ENCODE measurements around the gene COL6A1.

The COL6A1 gene, protein sequence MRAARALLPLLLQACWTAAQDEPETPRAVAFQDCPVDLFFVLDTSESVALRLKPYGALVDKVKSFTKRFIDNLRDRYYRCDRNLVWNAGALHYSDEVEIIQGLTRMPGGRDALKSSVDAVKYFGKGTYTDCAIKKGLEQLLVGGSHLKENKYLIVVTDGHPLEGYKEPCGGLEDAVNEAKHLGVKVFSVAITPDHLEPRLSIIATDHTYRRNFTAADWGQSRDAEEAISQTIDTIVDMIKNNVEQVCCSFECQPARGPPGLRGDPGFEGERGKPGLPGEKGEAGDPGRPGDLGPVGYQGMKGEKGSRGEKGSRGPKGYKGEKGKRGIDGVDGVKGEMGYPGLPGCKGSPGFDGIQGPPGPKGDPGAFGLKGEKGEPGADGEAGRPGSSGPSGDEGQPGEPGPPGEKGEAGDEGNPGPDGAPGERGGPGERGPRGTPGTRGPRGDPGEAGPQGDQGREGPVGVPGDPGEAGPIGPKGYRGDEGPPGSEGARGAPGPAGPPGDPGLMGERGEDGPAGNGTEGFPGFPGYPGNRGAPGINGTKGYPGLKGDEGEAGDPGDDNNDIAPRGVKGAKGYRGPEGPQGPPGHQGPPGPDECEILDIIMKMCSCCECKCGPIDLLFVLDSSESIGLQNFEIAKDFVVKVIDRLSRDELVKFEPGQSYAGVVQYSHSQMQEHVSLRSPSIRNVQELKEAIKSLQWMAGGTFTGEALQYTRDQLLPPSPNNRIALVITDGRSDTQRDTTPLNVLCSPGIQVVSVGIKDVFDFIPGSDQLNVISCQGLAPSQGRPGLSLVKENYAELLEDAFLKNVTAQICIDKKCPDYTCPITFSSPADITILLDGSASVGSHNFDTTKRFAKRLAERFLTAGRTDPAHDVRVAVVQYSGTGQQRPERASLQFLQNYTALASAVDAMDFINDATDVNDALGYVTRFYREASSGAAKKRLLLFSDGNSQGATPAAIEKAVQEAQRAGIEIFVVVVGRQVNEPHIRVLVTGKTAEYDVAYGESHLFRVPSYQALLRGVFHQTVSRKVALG

DNA sequence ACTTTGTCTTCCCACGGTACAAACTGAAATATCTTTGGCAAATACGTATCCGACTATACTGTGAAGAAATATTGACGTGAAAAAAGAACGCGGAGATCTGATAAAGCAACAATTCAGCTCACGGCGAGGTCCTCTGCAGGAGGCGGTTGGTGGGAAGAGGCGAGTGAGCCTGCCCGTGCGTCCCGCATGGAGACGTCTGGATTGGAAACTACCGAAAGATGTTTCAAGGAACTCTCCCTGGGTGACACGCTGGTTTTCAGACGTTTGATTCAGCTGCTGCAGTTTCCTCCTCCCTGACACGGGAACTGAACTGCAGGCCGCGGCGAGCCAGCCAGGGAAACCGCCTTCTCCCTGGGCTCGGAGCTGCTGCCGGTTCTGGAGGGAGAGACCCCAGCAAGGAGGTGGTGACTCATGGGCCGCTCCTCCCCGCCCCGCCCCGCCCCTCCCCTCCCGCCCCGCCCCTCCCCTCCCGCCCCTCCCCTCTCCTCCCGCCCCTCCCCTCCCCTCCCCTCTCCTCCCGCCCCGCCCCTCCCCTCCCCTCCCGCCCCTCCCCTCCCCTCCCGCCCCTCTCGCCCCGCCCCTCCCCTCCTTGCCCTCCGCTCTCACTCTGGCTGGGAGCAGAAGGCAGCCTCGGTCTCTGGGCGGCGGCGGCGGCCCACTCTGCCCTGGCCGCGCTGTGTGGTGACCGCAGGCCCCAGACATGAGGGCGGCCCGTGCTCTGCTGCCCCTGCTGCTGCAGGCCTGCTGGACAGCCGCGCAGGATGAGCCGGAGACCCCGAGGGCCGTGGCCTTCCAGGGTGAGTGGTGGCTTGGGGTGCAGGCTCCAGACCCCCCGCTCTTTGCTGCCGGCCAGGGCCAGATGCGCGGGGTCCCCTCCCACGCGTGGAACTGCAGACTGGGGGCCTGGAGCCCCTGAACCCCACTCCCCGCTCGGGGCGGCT, at the start of gene COL6A1:
COL6A1 (plus strand) TSS at position 620 of the 941 bp plus-strand sequence; CDS start at position 701, 81 bp downstream.
- TF ChIP-seq, protein P1, sequence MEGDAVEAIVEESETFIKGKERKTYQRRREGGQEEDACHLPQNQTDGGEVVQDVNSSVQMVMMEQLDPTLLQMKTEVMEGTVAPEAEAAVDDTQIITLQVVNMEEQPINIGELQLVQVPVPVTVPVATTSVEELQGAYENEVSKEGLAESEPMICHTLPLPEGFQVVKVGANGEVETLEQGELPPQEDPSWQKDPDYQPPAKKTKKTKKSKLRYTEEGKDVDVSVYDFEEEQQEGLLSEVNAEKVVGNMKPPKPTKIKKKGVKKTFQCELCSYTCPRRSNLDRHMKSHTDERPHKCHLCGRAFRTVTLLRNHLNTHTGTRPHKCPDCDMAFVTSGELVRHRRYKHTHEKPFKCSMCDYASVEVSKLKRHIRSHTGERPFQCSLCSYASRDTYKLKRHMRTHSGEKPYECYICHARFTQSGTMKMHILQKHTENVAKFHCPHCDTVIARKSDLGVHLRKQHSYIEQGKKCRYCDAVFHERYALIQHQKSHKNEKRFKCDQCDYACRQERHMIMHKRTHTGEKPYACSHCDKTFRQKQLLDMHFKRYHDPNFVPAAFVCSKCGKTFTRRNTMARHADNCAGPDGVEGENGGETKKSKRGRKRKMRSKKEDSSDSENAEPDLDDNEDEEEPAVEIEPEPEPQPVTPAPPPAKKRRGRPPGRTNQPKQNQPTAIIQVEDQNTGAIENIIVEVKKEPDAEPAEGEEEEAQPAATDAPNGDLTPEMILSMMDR (IDR thresholded peaks at IDR 0.05; ENCODE audit: low read depth, low read length, missing control alignments), result no peak
- peak; percentile 81 for DNase-seq
- H3K27ac ChIP-seq, result peak within 1 kb of the TSS; percentile 80
- in situ Hi-C loops (cut with HindIII; ENCODE audit: low pct_ligation_motif_present, low sequenced_read_pairs), result no loop called here
- H3K4me3 ChIP-seq (ENCODE audit: low read depth, low read length), result peak within 1 kb of the TSS; percentile 99
- H3K36me3 ChIP-seq (replicated peaks), result peaks cover 25% of the 10 kb centered on the region
- no peaks in the 10 kb centered on the region for H3K27me3 ChIP-seq (replicated peaks)

DNA sequence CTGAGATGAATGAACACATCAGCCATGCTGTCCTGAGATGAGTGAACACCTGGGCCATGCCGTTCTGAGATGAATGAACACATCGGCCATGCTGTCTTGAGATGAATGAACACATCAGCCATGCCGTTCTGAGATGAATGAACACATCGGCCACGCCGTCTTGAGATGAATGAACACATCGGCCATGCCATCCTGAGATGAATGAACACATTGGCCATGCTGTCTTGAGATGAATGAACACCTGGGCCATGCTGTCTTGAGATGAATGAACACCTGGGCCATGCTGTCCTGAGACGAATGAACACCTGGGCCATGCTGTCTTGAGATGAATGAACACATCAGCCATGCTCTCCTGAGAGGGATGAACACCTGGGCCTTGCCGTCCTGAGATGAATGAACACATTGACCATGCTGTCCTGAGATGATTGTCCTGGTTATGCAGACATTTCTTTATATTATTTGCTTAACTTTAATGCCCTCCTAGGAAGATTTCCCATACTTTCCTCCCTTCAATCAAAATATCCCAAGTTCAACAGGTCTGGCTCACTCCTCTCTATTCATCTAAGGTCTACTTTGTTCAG, 48.6 kb upstream of the COL6A1 start:
- H3K27me3 ChIP-seq (replicated peaks), result no peaks in the 10 kb centered on the region
- no peak for DNase-seq
- in situ Hi-C loops (cut with HindIII; ENCODE audit: low pct_ligation_motif_present, low sequenced_read_pairs), result no loop called here
- H3K36me3 ChIP-seq (replicated peaks), result no peaks in the 10 kb centered on the region
- no peak overlapping the region for H3K27ac ChIP-seq
- no peak overlapping the region for H3K4me3 ChIP-seq (ENCODE audit: low read depth, low read length)
- TF ChIP-seq, protein P1 (IDR thresholded peaks at IDR 0.05; ENCODE audit: low read depth, low read length, missing control alignments), result no peak

DNA sequence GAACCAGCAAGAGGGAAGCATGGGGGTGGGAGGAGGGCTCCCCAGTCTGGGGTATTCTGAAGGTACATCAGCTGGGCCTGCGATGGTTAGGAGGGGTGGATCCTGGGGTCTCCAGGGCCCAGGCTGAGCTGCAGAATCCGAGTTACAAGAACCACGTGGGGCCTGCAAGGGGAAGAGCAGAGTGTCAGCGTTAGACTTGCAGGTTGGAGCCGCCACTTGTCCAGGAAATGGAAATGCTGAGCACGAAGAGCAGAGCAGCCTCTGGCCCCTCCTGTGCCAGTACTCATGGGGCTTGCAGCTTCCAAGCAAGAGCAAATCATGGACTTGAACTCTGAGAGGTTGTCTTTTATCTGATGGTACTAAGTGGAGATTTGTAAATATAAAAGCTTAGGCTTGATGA, 47.5 kb upstream of the COL6A1 start:
- no peaks in the 10 kb centered on the region for H3K27me3 ChIP-seq (replicated peaks)
- no peaks in the 10 kb centered on the region for H3K36me3 ChIP-seq (replicated peaks)
- H3K27ac ChIP-seq, result no peak overlapping the region
- in situ Hi-C loops (cut with HindIII; ENCODE audit: low pct_ligation_motif_present, low sequenced_read_pairs), result no loop called here
- DNase-seq, result no peak
- TF ChIP-seq, protein P1 (IDR thresholded peaks at IDR 0.05; ENCODE audit: low read depth, low read length, missing control alignments), result no peak
- H3K4me3 ChIP-seq (ENCODE audit: low read depth, low read length), result no peak overlapping the region

DNA sequence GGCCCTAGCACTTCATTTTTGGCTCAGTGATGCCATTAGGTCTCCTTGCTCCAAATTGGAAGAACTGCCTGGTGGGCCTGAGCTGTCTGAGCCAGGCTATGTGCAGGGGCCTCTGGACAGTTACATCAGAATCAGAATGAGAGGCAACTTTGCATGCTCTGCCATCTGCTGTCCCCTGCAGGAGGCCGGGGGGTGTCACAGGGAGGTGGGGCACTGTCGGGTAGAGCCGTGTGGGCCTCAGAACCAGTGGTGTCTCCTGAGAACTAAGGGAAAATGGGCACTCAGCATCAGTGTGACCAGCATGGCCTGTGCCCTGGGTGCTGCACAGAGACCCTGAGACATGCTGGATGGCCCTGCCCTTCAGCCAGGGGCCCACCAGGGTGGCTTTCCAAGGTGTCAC, 47.0 kb upstream of the COL6A1 start:
- Histone ChIP-seq H3K36me3 (replicated peaks) (no peaks in the 10 kb centered on the region), H3K27me3 (replicated peaks) (no peaks in the 10 kb centered on the region), H3K27ac (no peak overlapping the region), H3K4me3 (ENCODE audit: low read depth, low read length) (no peak overlapping the region)
- in situ Hi-C loops (cut with HindIII; ENCODE audit: low pct_ligation_motif_present, low sequenced_read_pairs), result no loop called here
- DNase-seq, result no peak
- TF ChIP-seq, protein P1 (IDR thresholded peaks at IDR 0.05; ENCODE audit: low read depth, low read length, missing control alignments), result no peak

DNA sequence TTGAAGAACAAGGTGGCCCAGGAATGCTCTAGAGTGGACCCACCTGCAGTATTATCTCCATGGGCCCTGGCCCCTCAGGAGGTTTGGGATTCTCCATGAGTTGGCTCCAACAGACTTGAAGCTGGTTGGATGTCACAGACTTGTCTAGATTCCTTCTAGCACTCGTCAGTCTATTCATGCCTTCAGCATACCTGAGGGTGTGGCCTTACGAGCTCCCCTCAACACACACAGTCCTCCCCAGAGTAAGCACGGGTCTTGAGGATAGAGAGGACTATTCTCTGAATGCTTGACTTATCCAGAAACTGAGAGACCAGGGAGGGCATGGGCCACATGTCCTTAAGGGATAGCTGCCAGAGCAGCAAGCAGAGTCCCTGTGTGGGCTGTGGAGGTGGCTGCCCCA, 45.9 kb upstream of the COL6A1 start:
- no peak overlapping the region for H3K27ac ChIP-seq
- no peak overlapping the region for H3K4me3 ChIP-seq (ENCODE audit: low read depth, low read length)
- H3K27me3 ChIP-seq (replicated peaks), result no peaks in the 10 kb centered on the region
- DNase-seq, result peak; percentile 49
- TF ChIP-seq, protein P1 (IDR thresholded peaks at IDR 0.05; ENCODE audit: low read depth, low read length, missing control alignments), result no peak
- no peaks in the 10 kb centered on the region for H3K36me3 ChIP-seq (replicated peaks)
- in situ Hi-C loops (cut with HindIII; ENCODE audit: low pct_ligation_motif_present, low sequenced_read_pairs), result no loop called here

Data from brain microvascular endothelial cell (primary cell).